ENCODE data around the gene CNKSR3.

- TF ChIP-seq CTCF (IDR thresholded peaks at IDR 0.05) (no peak), POLR2A (IDR thresholded peaks at IDR 0.05) (no peak)
These were observed 4.0 kb upstream of the CNKSR3 start for GRCh38 chr6:154514481-154514880.

All from right lobe of liver (tissue), 4 donors.